HepG2 (cell line): ENCODE measurements around the gene ATP5MG. TPM values are rescaled to one million over a fixed set of nuclear protein-coding genes. Genes with fewer than 3 reads are reported as not detected.

Experiments
- ASH2L ChIP-seq: fragments of 300-600, 200-600 bp; sonication (generic); IDR thresholded peaks from 2 replicates; pipeline ENCODE4 v1.7.0; 2017; ENCODE audit warnings: low read depth, mild to moderate bottlenecking, moderate library complexity, mixed read lengths, low read length; ENCODE audit not compliant: insufficient read length
- CCAR2 ChIP-seq: fragments of 200-400 bp; formaldehyde crosslinking; optimal IDR thresholded peaks from 2 replicates; pipeline ENCODE3; 2018; ENCODE audit warnings: low read depth, mild to moderate bottlenecking, low read length, moderate library complexity
- CHD2 ChIP-seq: IDR thresholded peaks from 2 replicates; pipeline ENCODE4 v1.6.1; 2011; ENCODE audit warnings: low read depth, low read length, improper control_type of control experiment
- CTCF ChIP-seq: sonication (generic); formaldehyde crosslinking; IDR thresholded peaks from 2 replicates; pipeline ENCODE4 v1.5.0; 2020; ENCODE audit warnings: mild to moderate bottlenecking, missing genetic modification reagents, moderate library complexity
- FOXC1 ChIP-seq: sonication (generic); formaldehyde crosslinking; IDR thresholded peaks from 2 replicates; pipeline ENCODE4 v1.8.0; 2022; ENCODE audit warnings: mild to moderate bottlenecking, missing genetic modification reagents, borderline replicate concordance
- HBP1 ChIP-seq: IDR thresholded peaks from 2 replicates; pipeline ENCODE4 v1.6.1; 2016; ENCODE audit warnings: low read depth, control low read depth
- JUND ChIP-seq: sonication (generic); formaldehyde crosslinking; IDR thresholded peaks from 2 replicates; pipeline ENCODE4 v1.8.0; 2022; ENCODE audit warnings: mild to moderate bottlenecking, missing genetic modification reagents
- MAFK ChIP-seq, 2 experiments: IDR thresholded peaks in 1 of 2; conservative IDR thresholded peaks in 1 of 2; 2 replicates each; pipeline ENCODE4 v1.6.1; 2011; ENCODE audit warnings: improper control_type of control experiment in 2 of 2, low read length in 2 of 2
- PATZ1 ChIP-seq: sonication (generic); formaldehyde crosslinking; IDR thresholded peaks from 2 replicates; pipeline ENCODE4 v1.4.0; 2020; ENCODE audit warnings: missing genetic modification reagents
- PRDM15 ChIP-seq: sonication (generic); formaldehyde crosslinking; IDR thresholded peaks from 2 replicates; pipeline ENCODE4 v1.4.0; 2020; ENCODE audit warnings: missing genetic modification reagents
- RBM39 ChIP-seq: fragments of 200-400 bp; formaldehyde crosslinking; IDR thresholded peaks from one replicate; pipeline ENCODE4 v1.6.1; 2018; ENCODE audit warnings: antibody characterized with exemption, mild to moderate bottlenecking, low read depth, low read length; ENCODE audit not compliant: poor library complexity, severe bottlenecking
- SYNCRIP ChIP-seq: fragments of 200-400 bp; formaldehyde crosslinking; IDR thresholded peaks from 2 replicates; pipeline ENCODE4 v1.6.1; 2018; ENCODE audit warnings: mild to moderate bottlenecking, low read depth, low read length; ENCODE audit not compliant: insufficient read depth
- USF2 ChIP-seq, 2 experiments: sonication (generic) in 1 of 2; formaldehyde crosslinking in 1 of 2; IDR thresholded peaks; 2 replicates each; pipeline versions ENCODE4 v1.5.1 to v1.6.1; 2011 to 2020; ENCODE audit warnings: borderline replicate concordance in 1 of 2, low read depth in 1 of 2, low read length in 1 of 2, mild to moderate bottlenecking in 1 of 2, missing genetic modification reagents in 1 of 2, moderate library complexity in 1 of 2
- ZNF335 ChIP-seq: sonication (generic); formaldehyde crosslinking; IDR thresholded peaks from 2 replicates; pipeline ENCODE4 v1.4.0; 2020; ENCODE audit warnings: missing genetic modification reagents
- ZNF615 ChIP-seq: sonication (generic); formaldehyde crosslinking; IDR thresholded peaks from 2 replicates; pipeline ENCODE4 v1.5.0; 2020; ENCODE audit warnings: mild to moderate bottlenecking, missing genetic modification reagents, borderline replicate concordance
- ZNF781 ChIP-seq: sonication (generic); formaldehyde crosslinking; IDR thresholded peaks from 2 replicates; pipeline ENCODE4 v1.5.1; 2020; ENCODE audit warnings: borderline replicate concordance, mild to moderate bottlenecking, missing genetic modification reagents; ENCODE audit errors: not compliant biosample characterization
- polyA plus RNA-seq, 8 experiments: library from polyadenylated mRNA; depleted of rRNA in 3 of 8; stranded (reverse) in 7 of 8; unstranded in 1 of 8; fragments of >200 nt; fragmentation: Illumina TruSeq in 4 of 8; extraction: Trizol in 4 of 8; gene quantifications; 2 replicates each; pipeline versions ENCODE4 v1.2.1 to v1.2.3, GENCODE V29; 2011 to 2016; ENCODE audit warnings: low read depth in 4 of 8, missing spikeins in 1 of 8, mixed read lengths in 1 of 8; ENCODE audit not compliant: insufficient read depth in 1 of 8
- total RNA-seq, 5 experiments: library from RNA; depleted of rRNA; stranded (reverse); fragments of >200 nt; fragmentation: Illumina TruSeq; extraction: Trizol; gene quantifications; 2 replicates each; pipeline ENCODE4 v1.2.3, GENCODE V29; 2016; ENCODE audit warnings: low read depth in 1 of 5

Gene ATP5MG
- total and polyA plus RNA-seq, 2 of the 13 experiments (the other 11 are each of a cell fraction or from before 2014, with no cell fraction given): 260 to 320 TPM

GRCh38 chr11:118359295-118359958 is 42.0 kb upstream of the ATP5MG start, which contains the start of gene UBE4A (continued):
- TF ChIP-seq ASH2L: peak; percentile 88
- TF ChIP-seq CTCF: no peak
- TF ChIP-seq FOXC1 (CRISPR knock-in tag): no peak; the same call in 1 of the 2 replicates
- TF ChIP-seq RBM39: no peak
- peak; percentile 93 for TF ChIP-seq ZNF335 (CRISPR knock-in tag)
- TF ChIP-seq JUND (CRISPR knock-in tag): no peak
- no peak for TF ChIP-seq CCAR2
- TF ChIP-seq PRDM15: no peak
- no peak for TF ChIP-seq SYNCRIP
- no peak for TF ChIP-seq HBP1 (CRISPR knock-in tag)
- no peak for TF ChIP-seq USF2 (IDR thresholded peaks at IDR 0.05; ENCODE audit: low read depth, low read length)
- no peak for TF ChIP-seq USF2 (CRISPR knock-in tag; IDR thresholded peaks at IDR 0.05; ENCODE audit: borderline replicate concordance)
- 0 out of 2 replicates have a peak, but pooled peaks have one; percentile 22 for TF ChIP-seq CHD2
- peak; percentile 71 for TF ChIP-seq PATZ1 (CRISPR knock-in tag)
- peak; percentile 82 for TF ChIP-seq ZNF781 (CRISPR knock-in tag)
- no peak for TF ChIP-seq ZNF615 (CRISPR knock-in tag)
- TF ChIP-seq MAFK (conservative IDR thresholded peaks at IDR 0.05 in 1 of 2, IDR thresholded peaks at IDR 0.05 in 1 of 2; ENCODE audit: low read length in 2 of 2): no peak
